Suprapubic skin (tissue), 3 donors: Measurements from ENCODE around the gene FAM237B.

Source experiments
- CTCF ChIP-seq, 2 donors: fragments of 200-600 bp in 1 of 2; fragments of 450-650 bp in 1 of 2; sonication (generic) in 1 of 2; IDR thresholded peaks; one replicate each; pipeline ENCODE4 v1.5.1; 2016 to 2019; ENCODE audit warnings: antibody characterized with exemption in 2 of 2, mild to moderate bottlenecking in 1 of 2, moderate library complexity in 1 of 2
- EP300 ChIP-seq: sonication (generic); formaldehyde crosslinking; IDR thresholded peaks from one replicate; pipeline ENCODE4 v1.6.1; 2017; ENCODE audit warnings: antibody characterized with exemption
- POLR2A ChIP-seq, 2 donors: fragments of 450-650 bp; IDR thresholded peaks; one replicate each; pipeline ENCODE4 v1.6.1; 2017; ENCODE audit warnings: antibody characterized with exemption in 2 of 2, mild to moderate bottlenecking in 2 of 2, moderate library complexity in 2 of 2

- TF ChIP-seq POLR2A (IDR thresholded peaks at IDR 0.05) (no peak), CTCF (IDR thresholded peaks at IDR 0.05) (no peak), EP300 (no peak)
Measured at GRCh38 chr7:90326500-90326899, 5.4 kb upstream of the FAM237B start.
